Panc1 (cell line): Measurements from ENCODE around the gene DDX42. TPM values are rescaled to one million over a fixed set of nuclear protein-coding genes. Genes with fewer than 3 reads are reported as not detected.

Experiments used
- ATAC-seq: fragments of 200-7000 bp; cut with Tn5 transposase; 2 replicates; pipeline ENCODE4 v1.9.1; 2020; ENCODE audit warnings: mild to moderate bottlenecking, moderate library complexity
- BruUV-seq: library from RNA; stranded (reverse); fragments of 400-500 nt; replicated peaks from 2 replicates; lab custom pipeline; 2021; lab: Mats Ljungman, UMichigan
- CTCF ChIA-PET: fragments of 300-600 bp; sonication (Branson Sonifier 250); formaldehyde crosslinking; loops from one replicate; lab custom pipeline; 2022; ENCODE audit warnings: antibody characterized with exemption; lab: Charles Lee
- POLR2A ChIA-PET: fragments of 300-600 bp; sonication (Branson Sonifier 250); formaldehyde crosslinking; loops from one replicate; lab custom pipeline; 2022; ENCODE audit warnings: antibody characterized with exemption; lab: Charles Lee
- DNase-seq: peaks from one replicate; pipeline ENCODE4 v3.0.0-alpha.2; 2010; ENCODE audit warnings: low read depth, low spot score
- H3K27ac ChIP-seq: 2 replicates; pipeline ENCODE4 v1.5.1; 2011; ENCODE audit warnings: mild to moderate bottlenecking, low read length, inconsistent platforms
- H3K27me3 ChIP-seq: fragments of 200-500 bp; sonication (Bioruptor generic); 2 replicates; pipeline ENCODE4 v1.6.0; 2014; ENCODE audit warnings: low read length, inconsistent platforms; ENCODE audit not compliant: control insufficient read depth, insufficient read depth
- H3K36me3 ChIP-seq: fragments of 200-500 bp; sonication (Bioruptor generic); 2 replicates; pipeline ENCODE4 v1.5.1; 2014; ENCODE audit warnings: inconsistent platforms, mild to moderate bottlenecking, low read length, moderate library complexity; ENCODE audit not compliant: control insufficient read depth, insufficient read depth
- H3K4me1 ChIP-seq: 2 replicates; pipeline ENCODE4 v1.5.1; 2011; ENCODE audit warnings: inconsistent platforms, mild to moderate bottlenecking, low read length, moderate library complexity; ENCODE audit not compliant: control insufficient read depth, insufficient read depth
- H3K4me3 ChIP-seq, 2 experiments: 2 replicates each; pipeline ENCODE4 v1.5.1; 2011 to 2012; ENCODE audit warnings: low read depth in 2 of 2, low read length in 2 of 2, mild to moderate bottlenecking in 2 of 2, inconsistent platforms in 1 of 2, moderate library complexity in 1 of 2
- H3K9me3 ChIP-seq: fragments of 200-500 bp; sonication (Bioruptor generic); 2 replicates; pipeline ENCODE4 v1.5.1; 2014; ENCODE audit warnings: low read depth, mild to moderate bottlenecking, inconsistent platforms, low read length, moderate library complexity; ENCODE audit not compliant: control insufficient read depth, insufficient read depth
- POLR2AphosphoS5 ChIP-seq: IDR thresholded peaks from 2 replicates; pipeline ENCODE4 v1.6.1; 2012; ENCODE audit warnings: mild to moderate bottlenecking, low read depth, low read length, moderate library complexity
- SIN3A ChIP-seq: IDR thresholded peaks from 2 replicates; pipeline ENCODE4 v1.6.1; 2012; ENCODE audit warnings: low read depth, mild to moderate bottlenecking, low read length, moderate library complexity, borderline replicate concordance; ENCODE audit not compliant: insufficient read depth
- TCF7L2 ChIP-seq: IDR thresholded peaks from 2 replicates; pipeline ENCODE4 v1.6.1; 2011; ENCODE audit warnings: mild to moderate bottlenecking, low read depth, low read length, inconsistent platforms
- in situ Hi-C: cut with HindIII; loops from 2 replicates; pipeline ENCODE4 v1.10.0; 2016; ENCODE audit warnings: low sequenced_read_pairs, low pct_unique_long_range_greater_than_20kb
- intact Hi-C: fragments of 100-400 bp; cut with micrococcal nuclease; formaldehyde crosslinking; loops from one replicate; pipeline ENCODE4 v1.10.0; 2022; ENCODE audit not compliant: unreplicated experiment
- total RNA-seq: library from RNA; stranded (reverse); gene quantifications from one replicate; pipeline ENCODE4 v1.2.1, GENCODE V29; 2021; ENCODE audit not compliant: unreplicated experiment
- TF ChIP-seq, protein P1 (sequence below), 2 experiments: IDR thresholded peaks; 2 replicates each; pipeline ENCODE4 v1.6.1; 2011 to 2012; ENCODE audit warnings: low read depth in 2 of 2, control low read depth in 1 of 2, low read length in 1 of 2, mild to moderate bottlenecking in 1 of 2, moderate library complexity in 1 of 2; ENCODE audit not compliant: insufficient read depth in 1 of 2
- TF ChIP-seq, protein P2 (sequence below): fragments of 450-650 bp; IDR thresholded peaks from 2 replicates; pipeline ENCODE4 v1.5.1; 2017; ENCODE audit warnings: mild to moderate bottlenecking

DDX42 gene
- total RNA-seq, 1 experiment from 2014 or later = 89.6 TPM

DNA sequence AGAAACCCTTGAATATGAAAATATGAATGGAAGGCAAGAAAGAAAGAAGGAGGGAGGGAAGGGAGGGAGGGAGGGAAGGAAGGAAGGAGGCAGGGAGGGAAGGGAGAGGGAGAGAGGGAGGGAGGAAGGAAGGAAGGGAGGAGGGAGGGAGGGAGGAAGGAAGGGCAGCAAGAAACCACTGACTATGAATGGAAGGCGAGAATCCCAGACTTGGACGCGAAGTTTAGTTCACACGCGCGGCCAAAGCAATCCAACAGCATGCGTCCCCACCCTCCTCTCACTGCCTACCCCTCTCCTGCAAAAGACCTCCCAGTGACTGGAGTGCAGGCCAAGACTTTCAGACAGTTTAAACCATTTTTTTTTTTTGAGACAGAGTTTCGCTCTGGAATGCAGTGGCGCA is 76.4 kb downstream of the DDX42 start:
- no TSS peak for BruUV-seq
- intact Hi-C loops (no loop called here), in situ Hi-C loops (no loop called here)
- Histone ChIP-seq H3K36me3 (no peaks in the 10 kb centered on the region), H3K27me3 (no peaks in the 10 kb centered on the region), H3K27ac (no peak overlapping the region), H3K4me3 (no peak overlapping the region), H3K4me1 (no peaks in the 10 kb centered on the region), H3K9me3 (no peaks in the 10 kb centered on the region)
- DNase-seq (no peak), ATAC-seq (no peak)
- ChIA-PET POLR2A (no interaction called here), CTCF (no interaction called here)
- TF ChIP-seq POLR2AphosphoS5 (no peak), SIN3A (no peak), TCF7L2 (no peak)
- TF ChIP-seq, protein P1, sequence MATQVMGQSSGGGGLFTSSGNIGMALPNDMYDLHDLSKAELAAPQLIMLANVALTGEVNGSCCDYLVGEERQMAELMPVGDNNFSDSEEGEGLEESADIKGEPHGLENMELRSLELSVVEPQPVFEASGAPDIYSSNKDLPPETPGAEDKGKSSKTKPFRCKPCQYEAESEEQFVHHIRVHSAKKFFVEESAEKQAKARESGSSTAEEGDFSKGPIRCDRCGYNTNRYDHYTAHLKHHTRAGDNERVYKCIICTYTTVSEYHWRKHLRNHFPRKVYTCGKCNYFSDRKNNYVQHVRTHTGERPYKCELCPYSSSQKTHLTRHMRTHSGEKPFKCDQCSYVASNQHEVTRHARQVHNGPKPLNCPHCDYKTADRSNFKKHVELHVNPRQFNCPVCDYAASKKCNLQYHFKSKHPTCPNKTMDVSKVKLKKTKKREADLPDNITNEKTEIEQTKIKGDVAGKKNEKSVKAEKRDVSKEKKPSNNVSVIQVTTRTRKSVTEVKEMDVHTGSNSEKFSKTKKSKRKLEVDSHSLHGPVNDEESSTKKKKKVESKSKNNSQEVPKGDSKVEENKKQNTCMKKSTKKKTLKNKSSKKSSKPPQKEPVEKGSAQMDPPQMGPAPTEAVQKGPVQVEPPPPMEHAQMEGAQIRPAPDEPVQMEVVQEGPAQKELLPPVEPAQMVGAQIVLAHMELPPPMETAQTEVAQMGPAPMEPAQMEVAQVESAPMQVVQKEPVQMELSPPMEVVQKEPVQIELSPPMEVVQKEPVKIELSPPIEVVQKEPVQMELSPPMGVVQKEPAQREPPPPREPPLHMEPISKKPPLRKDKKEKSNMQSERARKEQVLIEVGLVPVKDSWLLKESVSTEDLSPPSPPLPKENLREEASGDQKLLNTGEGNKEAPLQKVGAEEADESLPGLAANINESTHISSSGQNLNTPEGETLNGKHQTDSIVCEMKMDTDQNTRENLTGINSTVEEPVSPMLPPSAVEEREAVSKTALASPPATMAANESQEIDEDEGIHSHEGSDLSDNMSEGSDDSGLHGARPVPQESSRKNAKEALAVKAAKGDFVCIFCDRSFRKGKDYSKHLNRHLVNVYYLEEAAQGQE (IDR thresholded peaks at IDR 0.05; ENCODE audit: insufficient read depth in 1 of 2, low read depth in 2 of 2, low read length in 1 of 2) = no peak
- TF ChIP-seq, protein P2, sequence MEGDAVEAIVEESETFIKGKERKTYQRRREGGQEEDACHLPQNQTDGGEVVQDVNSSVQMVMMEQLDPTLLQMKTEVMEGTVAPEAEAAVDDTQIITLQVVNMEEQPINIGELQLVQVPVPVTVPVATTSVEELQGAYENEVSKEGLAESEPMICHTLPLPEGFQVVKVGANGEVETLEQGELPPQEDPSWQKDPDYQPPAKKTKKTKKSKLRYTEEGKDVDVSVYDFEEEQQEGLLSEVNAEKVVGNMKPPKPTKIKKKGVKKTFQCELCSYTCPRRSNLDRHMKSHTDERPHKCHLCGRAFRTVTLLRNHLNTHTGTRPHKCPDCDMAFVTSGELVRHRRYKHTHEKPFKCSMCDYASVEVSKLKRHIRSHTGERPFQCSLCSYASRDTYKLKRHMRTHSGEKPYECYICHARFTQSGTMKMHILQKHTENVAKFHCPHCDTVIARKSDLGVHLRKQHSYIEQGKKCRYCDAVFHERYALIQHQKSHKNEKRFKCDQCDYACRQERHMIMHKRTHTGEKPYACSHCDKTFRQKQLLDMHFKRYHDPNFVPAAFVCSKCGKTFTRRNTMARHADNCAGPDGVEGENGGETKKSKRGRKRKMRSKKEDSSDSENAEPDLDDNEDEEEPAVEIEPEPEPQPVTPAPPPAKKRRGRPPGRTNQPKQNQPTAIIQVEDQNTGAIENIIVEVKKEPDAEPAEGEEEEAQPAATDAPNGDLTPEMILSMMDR = no peak

DNA sequence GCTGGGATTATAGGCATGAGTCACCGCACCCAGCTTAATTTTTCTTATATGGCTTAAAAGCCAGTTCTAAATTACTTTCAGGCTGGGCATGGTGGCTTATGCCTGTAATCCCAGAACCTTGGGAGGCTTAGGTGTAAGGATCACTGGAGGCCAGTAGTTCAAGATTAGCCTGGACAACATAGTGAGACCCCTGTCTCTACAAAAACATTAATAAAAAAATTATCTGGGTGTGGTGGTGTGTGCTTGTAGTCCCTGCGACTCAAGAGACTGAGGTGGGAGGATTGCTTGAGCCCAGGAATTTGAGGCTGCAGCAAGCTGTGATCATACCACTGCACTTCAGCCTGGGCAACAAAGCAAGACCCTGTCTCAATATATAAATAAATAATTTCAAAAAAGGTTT is 79.3 kb downstream of the DDX42 start:
- no peaks in the 10 kb centered on the region for H3K27me3 ChIP-seq

More for the DNA sequence above, 79.3 kb downstream of the DDX42 start:
- TF ChIP-seq TCF7L2 (no peak), SIN3A (no peak), POLR2AphosphoS5 (no peak)
- TF ChIP-seq, protein P2 = no peak
- TF ChIP-seq, protein P1 (IDR thresholded peaks at IDR 0.05; ENCODE audit: insufficient read depth in 1 of 2, low read depth in 2 of 2, low read length in 1 of 2) = no peak
- no TSS peak for BruUV-seq
- DNase-seq = no peak
- no peaks in the 10 kb centered on the region for H3K36me3 ChIP-seq
- H3K4me3 ChIP-seq = no peak overlapping the region
- H3K27ac ChIP-seq = no peak overlapping the region
- no peak for ATAC-seq
- ChIA-PET POLR2A (no interaction called here), CTCF (no interaction called here)
- no peaks in the 10 kb centered on the region for H3K9me3 ChIP-seq
- no peaks in the 10 kb centered on the region for H3K4me1 ChIP-seq
- in situ Hi-C loops = no loop called here
- intact Hi-C loops = no loop called here
